GM19463 (cell line): ENCODE results near the gene BNIPL.

Experiments used
- ATAC-seq: cut with Tn5 transposase; IDR thresholded peaks from one replicate; pipeline ENCODE4 v1.9.1; 2021; ENCODE audit warnings: mild to moderate bottlenecking, moderate library complexity; ENCODE audit not compliant: unreplicated experiment

Gene BNIPL

GRCh38 chr1:151036356-151036755 lies at the start of gene BNIPL:
Gene BNIPL, plus strand, starts transcription at chr1:151036586. Its CDS starts 140 bp downstream, at chr1:151036726.
- no peak for ATAC-seq

DNA sequence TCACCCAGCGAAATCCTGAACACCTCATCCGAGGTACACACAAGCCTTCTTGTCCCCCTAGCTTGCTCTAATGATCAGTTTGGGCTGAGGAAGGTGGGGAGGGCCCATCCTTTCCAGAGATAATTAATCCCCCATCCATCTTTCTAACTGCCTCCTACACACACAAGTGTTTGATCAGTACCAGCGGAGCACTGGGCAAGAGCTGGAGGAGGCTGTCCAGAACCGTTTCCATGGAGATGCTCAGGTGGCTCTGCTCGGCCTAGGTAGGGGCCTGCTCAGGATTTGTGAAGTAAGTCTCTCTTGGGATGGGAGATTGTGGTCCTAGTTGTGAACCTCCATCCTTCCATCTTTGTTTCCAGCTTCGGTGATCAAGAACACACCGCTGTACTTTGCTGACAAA lies 48.5 kb upstream of the BNIPL start:
- ATAC-seq, result no peak

DNA sequence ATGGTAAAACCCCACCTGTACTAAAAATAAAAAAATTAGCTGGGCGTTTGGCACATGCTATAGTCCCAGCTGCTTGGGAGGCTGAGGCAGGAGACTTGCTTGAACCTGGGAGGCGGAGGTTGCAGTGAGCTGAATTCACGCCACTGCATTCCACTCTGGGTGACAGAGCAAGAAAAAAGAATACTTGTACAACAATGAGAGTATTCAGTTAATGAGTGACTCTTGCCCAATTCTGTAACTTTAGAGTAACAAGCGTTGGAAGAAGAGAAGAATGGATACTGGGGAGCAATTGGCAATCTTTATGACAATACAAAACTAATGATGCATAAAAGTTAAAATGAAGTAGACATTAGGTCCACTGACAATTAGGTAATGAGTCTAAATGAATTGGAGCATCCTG lies 43.8 kb upstream of the BNIPL start:
- no peak for ATAC-seq

- no peak for ATAC-seq
Measured at GRCh38 chr1:150994248-150994647, 42.1 kb upstream of the BNIPL start.

- no peak for ATAC-seq
Measured at GRCh38 chr1:150995460-150995859, 40.9 kb upstream of the BNIPL start.

GRCh38 chr1:150995896-150996295 lies 40.5 kb upstream of the BNIPL start:
- no peak for ATAC-seq

GRCh38 chr1:150997126-150997872 lies 39.1 kb upstream of the BNIPL start:
- ATAC-seq, result no peak

DNA sequence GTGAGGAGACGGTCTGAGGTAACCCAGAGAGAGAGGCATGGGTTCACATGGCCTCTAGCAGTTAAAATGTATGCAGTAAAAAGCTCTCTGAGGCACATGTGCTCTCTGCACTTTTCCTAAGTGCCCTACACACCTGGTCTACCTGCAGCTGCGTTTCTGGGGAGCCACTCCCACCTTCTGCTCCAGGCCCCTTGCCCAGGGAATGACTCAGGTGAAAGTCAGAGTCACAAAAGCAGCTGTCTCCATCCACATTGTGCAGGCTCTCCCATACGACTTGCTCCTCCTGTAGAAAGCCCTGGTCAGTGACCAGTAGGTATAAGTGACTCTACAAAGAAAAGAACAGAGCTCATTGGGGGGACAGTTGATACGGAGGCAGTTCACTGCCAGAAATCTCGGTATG lies 38.4 kb upstream of the BNIPL start:
- ATAC-seq, result no peak

- no peak for ATAC-seq
Measured at GRCh38 chr1:150999051-150999674, 37.2 kb upstream of the BNIPL start.

GRCh38 chr1:150999926-151000325 lies 36.5 kb upstream of the BNIPL start:
- ATAC-seq, result no peak

- no peak for ATAC-seq
Measured at GRCh38 chr1:151000408-151000807, 36.0 kb upstream of the BNIPL start.

- ATAC-seq, result no peak
Measured at GRCh38 chr1:151001602-151002001, 34.8 kb upstream of the BNIPL start.

DNA sequence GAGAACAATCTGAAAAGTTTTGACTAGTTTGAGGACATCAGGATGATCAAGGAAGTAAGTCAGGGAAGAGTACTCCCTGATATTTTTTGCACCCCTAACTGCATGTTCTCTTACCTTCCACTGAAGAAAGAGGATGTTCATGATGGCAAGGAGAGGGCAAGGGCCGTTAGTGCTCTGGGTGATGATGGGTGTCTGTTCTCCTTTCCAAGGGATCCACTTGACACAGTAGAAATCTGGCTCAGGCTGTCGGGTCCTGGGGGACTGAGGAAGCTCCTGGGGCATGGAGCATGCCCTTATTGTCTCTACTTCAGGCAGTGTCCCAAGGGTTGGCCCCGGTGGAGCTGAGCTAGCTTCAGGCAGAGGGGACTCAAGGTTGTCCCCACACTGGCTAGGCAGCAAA lies 34.3 kb upstream of the BNIPL start:
- no peak for ATAC-seq

- no peak for ATAC-seq
Measured at GRCh38 chr1:151002611-151003010, 33.8 kb upstream of the BNIPL start.

DNA sequence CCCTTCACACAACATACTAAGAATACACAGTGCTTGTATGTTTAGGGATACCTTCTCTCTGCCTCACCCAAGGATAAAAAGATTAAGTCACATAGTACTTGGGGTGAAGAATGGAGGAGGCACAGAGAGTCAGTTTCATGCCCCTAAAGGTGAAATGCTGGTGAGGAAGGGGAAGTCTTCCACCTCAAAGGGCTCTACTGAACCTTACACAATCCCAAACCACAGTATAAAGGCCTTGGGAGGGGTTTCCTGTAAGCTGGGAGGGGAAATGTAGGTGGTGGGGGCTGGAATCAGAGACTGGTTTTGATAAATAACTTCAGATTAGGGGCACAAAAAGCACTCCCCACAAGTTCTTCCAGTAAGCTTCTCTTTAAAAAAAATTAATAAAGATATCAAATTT lies 33.2 kb upstream of the BNIPL start:
- ATAC-seq, result no peak

- no peak for ATAC-seq
Measured at GRCh38 chr1:151005729-151006319, 30.6 kb upstream of the BNIPL start.

- ATAC-seq, result peak; percentile 64
Measured at GRCh38 chr1:151006327-151007052, 29.9 kb upstream of the BNIPL start, which contains the start of gene MINDY1. Gene MINDY1, minus strand, starts transcription at chr1:151006902. Its CDS starts 4,285 bp downstream, at chr1:151002617.

DNA sequence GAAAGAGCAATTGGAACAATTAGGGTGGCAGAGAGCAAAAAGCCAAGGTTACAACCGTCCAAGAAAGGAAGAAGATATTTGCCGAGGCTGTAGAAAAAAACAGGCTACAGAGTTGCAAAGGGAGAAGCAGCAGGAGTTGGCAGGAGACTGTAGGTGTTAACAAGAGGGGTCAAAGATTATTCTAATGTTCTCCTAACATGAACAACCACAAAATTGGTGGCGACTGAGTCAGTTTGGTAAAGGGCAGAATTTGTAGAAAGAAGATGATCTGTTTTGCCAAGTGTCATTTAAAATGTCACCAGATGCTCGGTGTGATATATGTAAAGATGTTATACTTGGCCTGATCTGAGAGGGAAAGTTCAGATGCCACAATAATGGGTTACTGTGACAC lies 28.5 kb upstream of the BNIPL start:
- no peak for ATAC-seq

- peak; percentile 77 for ATAC-seq
Measured at GRCh38 chr1:151008244-151009205, 27.9 kb upstream of the BNIPL start, which contains the start of gene PRUNE1. Gene PRUNE1, plus strand, starts transcription at chr1:151008449. Its CDS starts 184 bp downstream, at chr1:151008633.

DNA sequence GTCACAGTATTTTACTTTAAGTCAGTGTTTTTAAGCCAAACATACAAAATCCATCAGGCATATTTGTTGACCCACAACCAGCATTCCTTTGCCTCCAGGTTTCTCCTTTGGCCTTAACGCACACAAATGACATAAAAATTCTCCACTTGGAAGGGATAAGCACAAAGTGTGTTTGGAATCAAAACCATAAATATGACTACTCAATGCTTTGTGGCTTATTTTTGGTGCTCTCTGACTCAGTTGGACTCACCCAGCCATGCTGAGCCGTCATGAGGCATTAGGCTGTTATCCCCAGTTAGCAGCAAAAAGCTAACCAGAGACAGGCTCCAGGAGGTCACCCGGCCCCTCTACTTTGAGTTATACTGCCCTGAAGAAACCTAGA lies 27.2 kb upstream of the BNIPL start:
- ATAC-seq, result no peak
